ENCODE data around the gene CDKN2AIPNL. TPM values are rescaled to one million over a fixed set of nuclear protein-coding genes. Genes with fewer than 3 reads are reported as not detected.

CDKN2AIPNL gene
- total and polyA plus RNA-seq, 4 donors, result 10.9 to 43.2 (median 19.1) TPM

GRCh38 chr5:134398609-134399155 lies 13.0 kb downstream of the CDKN2AIPNL start:
- H3K36me3 ChIP-seq (ENCODE audit: control insufficient read depth in 4 of 4, insufficient read depth in 4 of 4, low read length in 4 of 4), result peaks cover 14 to 30% (median 23%) of the 10 kb centered on the region in 4 donors
- H3K4me1 ChIP-seq (ENCODE audit: control insufficient read depth in 5 of 5, insufficient read depth in 5 of 5, low read length in 5 of 5), result no peaks in the 10 kb centered on the region
- H3K9ac ChIP-seq (ENCODE audit: insufficient read depth in 1 of 2, low read length in 2 of 2), result no peak overlapping the region
- no peak for TF ChIP-seq CTCF (IDR thresholded peaks at IDR 0.05; ENCODE audit: control extremely low read depth, extremely low read depth)
- 92 to 96% methylated on average over 2 of the region's 2 CpGs for WGBS, 2 donors
- DNase-seq (no peak), ATAC-seq (ENCODE audit: insufficient read depth, low FRiP score) (no peak)
- no peaks in the 10 kb centered on the region for H3K9me3 ChIP-seq (ENCODE audit: control insufficient read depth in 4 of 4, insufficient read depth in 3 of 4, low read length in 3 of 4)
- no peaks in the 10 kb centered on the region for H3K27me3 ChIP-seq (ENCODE audit: control insufficient read depth in 3 of 3, insufficient read depth in 3 of 3, low read length in 2 of 3)
- H3K4me3 ChIP-seq, result no peak overlapping the region
- H3K27ac ChIP-seq (ENCODE audit: low read depth in 1 of 2, low read length in 1 of 2), result no peak overlapping the region

GRCh38 chr5:134397196-134397595 lies 14.5 kb downstream of the CDKN2AIPNL start:
- WGBS, 2 donors, result 87 to 93% methylated on average over 2 of the region's 2 CpGs
- peaks cover 20 to 39% (median 27%) of the 10 kb centered on the region in 4 donors for H3K36me3 ChIP-seq (ENCODE audit: control insufficient read depth in 4 of 4, insufficient read depth in 4 of 4, low read length in 4 of 4)
- no peaks in the 10 kb centered on the region for H3K4me1 ChIP-seq (ENCODE audit: control insufficient read depth in 5 of 5, insufficient read depth in 5 of 5, low read length in 5 of 5)
- no peaks in the 10 kb centered on the region for H3K27me3 ChIP-seq (ENCODE audit: control insufficient read depth in 3 of 3, insufficient read depth in 3 of 3, low read length in 2 of 3)
- no peak overlapping the region for H3K27ac ChIP-seq (ENCODE audit: low read depth in 1 of 2, low read length in 1 of 2)
- no peak overlapping the region for H3K4me3 ChIP-seq
- DNase-seq (no peak), ATAC-seq (ENCODE audit: insufficient read depth, low FRiP score) (no peak)
- no peak for TF ChIP-seq CTCF (IDR thresholded peaks at IDR 0.05; ENCODE audit: control extremely low read depth, extremely low read depth)
- H3K9me3 ChIP-seq (ENCODE audit: control insufficient read depth in 4 of 4, insufficient read depth in 3 of 4, low read length in 3 of 4), result no peaks in the 10 kb centered on the region
- H3K9ac ChIP-seq (ENCODE audit: insufficient read depth in 1 of 2, low read length in 2 of 2), result no peak overlapping the region

- WGBS, 2 donors, result 93% methylated on average over 4 of the region's 4 CpGs
- no peak overlapping the region for H3K9ac ChIP-seq (ENCODE audit: insufficient read depth in 1 of 2, low read length in 2 of 2)
- ATAC-seq (ENCODE audit: insufficient read depth, low FRiP score) (no peak), DNase-seq (no peak)
- no peak overlapping the region for H3K27ac ChIP-seq (ENCODE audit: low read depth in 1 of 2, low read length in 1 of 2)
- no peak for TF ChIP-seq CTCF (IDR thresholded peaks at IDR 0.05; ENCODE audit: control extremely low read depth, extremely low read depth)
- no peaks in the 10 kb centered on the region for H3K27me3 ChIP-seq (ENCODE audit: control insufficient read depth in 3 of 3, insufficient read depth in 3 of 3, low read length in 2 of 3)
- H3K9me3 ChIP-seq (ENCODE audit: control insufficient read depth in 4 of 4, insufficient read depth in 3 of 4, low read length in 3 of 4), result no peaks in the 10 kb centered on the region
- H3K36me3 ChIP-seq (ENCODE audit: control insufficient read depth in 4 of 4, insufficient read depth in 4 of 4, low read length in 4 of 4), result peaks cover 24 to 43% (median 29%) of the 10 kb centered on the region in 4 donors
- H3K4me1 ChIP-seq (ENCODE audit: control insufficient read depth in 5 of 5, insufficient read depth in 5 of 5, low read length in 5 of 5), result no peaks in the 10 kb centered on the region
- H3K4me3 ChIP-seq, result no peak overlapping the region
Measured at GRCh38 chr5:134396274-134396673, 15.4 kb downstream of the CDKN2AIPNL start.

- no peak for TF ChIP-seq CTCF (IDR thresholded peaks at IDR 0.05; ENCODE audit: control extremely low read depth, extremely low read depth)
- Histone ChIP-seq H3K27me3 (ENCODE audit: control insufficient read depth in 3 of 3, insufficient read depth in 3 of 3, low read length in 2 of 3) (no peaks in the 10 kb centered on the region), H3K4me3 (no peak overlapping the region), H3K27ac (ENCODE audit: low read depth in 1 of 2, low read length in 1 of 2) (no peak overlapping the region), H3K36me3 (ENCODE audit: control insufficient read depth in 4 of 4, insufficient read depth in 4 of 4, low read length in 4 of 4) (peaks cover 24 to 55% (median 31%) of the 10 kb centered on the region in 4 donors), H3K9ac (ENCODE audit: insufficient read depth in 1 of 2, low read length in 2 of 2) (no peak overlapping the region), H3K4me1 (ENCODE audit: control insufficient read depth in 5 of 5, insufficient read depth in 5 of 5, low read length in 5 of 5) (no peaks in the 10 kb centered on the region), H3K9me3 (ENCODE audit: control insufficient read depth in 4 of 4, insufficient read depth in 3 of 4, low read length in 3 of 4) (no peaks in the 10 kb centered on the region)
- WGBS, 2 donors, result 86 to 94% methylated on average over 7 of the region's 7 CpGs
- ATAC-seq (ENCODE audit: insufficient read depth, low FRiP score) (no peak), DNase-seq (no peak)
Measured at GRCh38 chr5:134394932-134395331, 16.7 kb downstream of the CDKN2AIPNL start.
